Measurements from ENCODE around the gene OSBPL7. TPM values are rescaled to one million over a fixed set of nuclear protein-coding genes. Genes with fewer than 3 reads are reported as not detected.

Gene OSBPL7
- total RNA-seq, 4 donors from 2014 or later, result 2.2 to 4.1 (median 3.8) TPM

DNA sequence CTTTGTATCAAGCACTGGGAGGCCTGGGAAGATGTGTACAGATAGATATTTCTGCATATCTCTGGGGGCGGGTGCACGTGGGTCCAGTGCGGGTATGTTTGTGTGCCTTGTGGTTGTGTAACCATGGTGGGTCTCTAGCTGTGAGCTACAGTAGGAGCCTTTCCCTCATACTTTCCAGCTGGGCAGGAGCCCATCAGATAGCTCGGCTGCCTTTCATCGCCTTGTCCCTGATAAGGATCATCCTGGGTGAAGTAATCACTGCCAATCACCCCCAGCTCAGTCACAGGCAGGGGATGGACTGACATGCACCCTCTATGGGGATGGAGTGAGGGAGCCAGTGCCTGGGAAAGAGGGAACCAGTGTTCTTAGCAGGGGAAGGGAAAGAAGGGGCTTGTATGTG is 22.6 kb upstream of the OSBPL7 start:
- WGBS, 2 donors (ENCODE audit: low coverage in 1 of 2), result 71% methylated on average over 2 of the region's 5 CpGs; no CpG with 5 or more reads in 1 of the 2 donors
- Histone ChIP-seq H3K27me3 (peaks cover 47% of the 10 kb centered on the region), H3K27ac (no peak overlapping the region), H3K36me3 (no peaks in the 10 kb centered on the region), H3K9me3 (no peaks in the 10 kb centered on the region), H3K4me3 (no peak overlapping the region), H3K4me1 (peaks cover 0 to 51% (median 8%) of the 10 kb centered on the region in 3 donors)
- no peak for ATAC-seq
- TF ChIP-seq POLR2AphosphoS5 (IDR thresholded peaks at IDR 0.05), result no peak
- TF ChIP-seq, protein P1, sequence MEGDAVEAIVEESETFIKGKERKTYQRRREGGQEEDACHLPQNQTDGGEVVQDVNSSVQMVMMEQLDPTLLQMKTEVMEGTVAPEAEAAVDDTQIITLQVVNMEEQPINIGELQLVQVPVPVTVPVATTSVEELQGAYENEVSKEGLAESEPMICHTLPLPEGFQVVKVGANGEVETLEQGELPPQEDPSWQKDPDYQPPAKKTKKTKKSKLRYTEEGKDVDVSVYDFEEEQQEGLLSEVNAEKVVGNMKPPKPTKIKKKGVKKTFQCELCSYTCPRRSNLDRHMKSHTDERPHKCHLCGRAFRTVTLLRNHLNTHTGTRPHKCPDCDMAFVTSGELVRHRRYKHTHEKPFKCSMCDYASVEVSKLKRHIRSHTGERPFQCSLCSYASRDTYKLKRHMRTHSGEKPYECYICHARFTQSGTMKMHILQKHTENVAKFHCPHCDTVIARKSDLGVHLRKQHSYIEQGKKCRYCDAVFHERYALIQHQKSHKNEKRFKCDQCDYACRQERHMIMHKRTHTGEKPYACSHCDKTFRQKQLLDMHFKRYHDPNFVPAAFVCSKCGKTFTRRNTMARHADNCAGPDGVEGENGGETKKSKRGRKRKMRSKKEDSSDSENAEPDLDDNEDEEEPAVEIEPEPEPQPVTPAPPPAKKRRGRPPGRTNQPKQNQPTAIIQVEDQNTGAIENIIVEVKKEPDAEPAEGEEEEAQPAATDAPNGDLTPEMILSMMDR (IDR thresholded peaks at IDR 0.05), result no peak
- no peak for TF ChIP-seq POLR2A (IDR thresholded peaks at IDR 0.05)
- no peak for TF ChIP-seq EP300 (IDR thresholded peaks at IDR 0.05)

DNA sequence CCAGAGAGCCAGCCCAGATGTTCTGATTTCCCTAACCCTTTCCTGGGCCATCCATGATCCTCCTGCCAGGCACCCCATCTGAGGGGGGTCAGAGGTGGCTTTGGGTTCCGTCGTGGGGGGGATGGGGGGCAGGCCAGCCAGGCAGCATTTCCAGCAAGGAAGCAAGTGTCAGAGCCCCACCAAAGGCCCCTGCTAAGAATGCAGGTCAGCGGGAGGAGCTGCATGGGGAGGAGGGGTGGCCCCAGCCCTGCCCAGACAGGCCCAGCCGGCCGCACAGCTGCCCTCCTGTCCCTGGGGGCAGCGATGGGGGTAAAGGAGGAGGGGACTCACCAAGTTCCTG is 21.8 kb upstream of the OSBPL7 start:
- WGBS, 2 donors (ENCODE audit: low coverage in 1 of 2), result 20% methylated on average over 1 of the region's 6 CpGs; no CpG with 5 or more reads in 1 of the 2 donors
- TF ChIP-seq POLR2A (IDR thresholded peaks at IDR 0.05) (no peak), EP300 (IDR thresholded peaks at IDR 0.05) (no peak), POLR2AphosphoS5 (IDR thresholded peaks at IDR 0.05) (no peak)
- TF ChIP-seq, protein P1 (IDR thresholded peaks at IDR 0.05), result no peak
- Histone ChIP-seq H3K27ac (no peak overlapping the region), H3K27me3 (peaks cover 38% of the 10 kb centered on the region), H3K4me1 (peaks cover 0 to 57% (median 8%) of the 10 kb centered on the region in 3 donors), H3K9me3 (no peaks in the 10 kb centered on the region), H3K4me3 (no peak overlapping the region), H3K36me3 (peaks cover 0 to 7% of the 10 kb centered on the region in 2 donors)
- ATAC-seq, result no peak

DNA sequence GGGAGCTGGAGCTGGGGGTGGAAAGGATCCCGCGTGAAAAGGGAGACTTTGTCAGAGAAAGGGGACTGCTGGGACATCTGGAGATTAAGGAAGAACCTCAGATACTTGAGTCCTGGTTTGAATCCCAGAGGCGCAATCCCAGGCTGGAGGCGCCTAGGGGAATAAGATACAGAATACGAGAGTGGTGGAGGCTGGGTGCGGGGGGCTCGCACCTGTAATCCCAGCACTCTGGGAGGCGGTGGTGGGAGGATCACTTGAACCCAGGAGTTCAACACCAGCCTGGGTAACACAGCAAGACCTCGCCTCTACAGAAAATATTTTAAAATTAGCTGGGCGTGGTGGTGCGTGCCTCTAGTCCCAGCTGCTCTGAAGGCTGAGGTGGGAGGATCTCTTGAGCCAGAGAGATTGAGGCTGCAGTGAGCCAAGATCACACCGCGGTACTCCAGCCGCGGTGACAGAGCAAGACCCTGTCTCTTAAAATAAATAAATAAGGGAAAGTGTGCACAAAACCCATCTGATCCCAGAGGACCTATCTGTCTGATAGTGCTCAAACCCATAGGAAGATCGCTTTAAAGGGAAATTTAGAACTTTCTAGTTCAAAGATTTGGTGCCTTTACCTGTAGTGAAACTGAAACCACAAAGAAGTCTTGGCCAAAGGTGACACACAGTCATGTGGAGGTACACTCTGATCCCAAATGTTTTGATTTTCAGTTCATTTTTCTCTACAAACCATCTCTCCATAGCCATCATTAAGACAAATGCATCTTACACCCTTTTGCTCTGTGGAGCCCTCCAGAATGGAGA is 20.1 kb upstream of the OSBPL7 start:
- no peaks in the 10 kb centered on the region for H3K9me3 ChIP-seq
- TF ChIP-seq POLR2AphosphoS5 (IDR thresholded peaks at IDR 0.05) (no peak), POLR2A (IDR thresholded peaks at IDR 0.05) (no peak), EP300 (IDR thresholded peaks at IDR 0.05) (no peak)
- TF ChIP-seq, protein P1 (IDR thresholded peaks at IDR 0.05), result no peak
- H3K27ac ChIP-seq, result peak overlapping the region in 3 of 4 donors; percentile 71 to 79 (median 77)
- WGBS, 2 donors (ENCODE audit: low coverage in 1 of 2), result 67 to 76% methylated on average over 8 of the region's 16 CpGs
- H3K36me3 ChIP-seq, result peaks cover 0 to 24% of the 10 kb centered on the region in 2 donors
- peak overlapping the region in 1 of 2 donors; percentile 87 for H3K4me3 ChIP-seq
- ATAC-seq, result no peak
- peaks cover 21% of the 10 kb centered on the region for H3K27me3 ChIP-seq
- peaks cover 0 to 54% (median 14%) of the 10 kb centered on the region in 3 donors for H3K4me1 ChIP-seq

DNA sequence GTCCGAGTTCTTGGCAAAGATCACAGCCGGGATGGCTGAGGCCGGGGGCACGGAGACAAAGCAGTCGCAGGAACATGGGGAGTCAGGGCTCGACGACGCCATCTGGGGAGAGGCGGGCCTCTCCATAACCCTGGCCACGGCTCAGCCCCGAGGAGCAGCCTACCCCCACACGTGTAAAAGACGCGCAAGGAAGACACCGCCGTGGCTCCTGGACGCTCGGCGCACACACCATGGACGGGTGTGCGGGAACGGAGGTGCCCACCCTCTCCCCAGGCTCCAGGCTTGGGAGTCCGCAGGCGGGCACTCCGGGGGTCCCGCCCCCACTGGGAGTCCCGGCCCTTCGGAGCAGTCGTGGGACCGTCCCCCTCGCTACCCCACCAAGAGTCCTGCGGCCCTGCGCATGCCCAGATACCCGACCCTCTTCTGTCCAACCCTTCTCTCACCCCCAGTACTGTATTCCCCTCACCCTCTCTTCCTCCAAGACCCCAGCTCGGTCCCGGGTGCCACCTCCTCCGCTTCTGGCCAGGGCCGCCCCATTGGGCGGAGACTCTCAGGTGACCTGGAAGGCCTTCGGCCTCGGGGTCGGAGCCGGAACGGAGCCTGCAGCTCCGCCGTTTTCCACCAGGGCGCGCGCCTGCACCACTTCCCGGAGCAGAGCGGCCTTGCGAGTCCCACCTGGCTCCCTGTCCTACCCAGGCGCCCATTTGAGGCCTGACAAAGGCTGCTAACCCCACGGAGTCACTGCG is 19.3 kb upstream of the OSBPL7 start, which contains the start of gene SCRN2:
SCRN2 (minus strand) TSS at position 532 of the 746 bp plus-strand sequence; CDS start at position 102, 430 bp downstream.
- H3K27me3 ChIP-seq, result peaks cover 13% of the 10 kb centered on the region
- ATAC-seq, result peak; percentile 92
- H3K4me3 ChIP-seq, result peak within 1 kb of the TSS; percentile 57 to 87
- WGBS, 2 donors (ENCODE audit: low coverage in 1 of 2), result 0% methylated on average over 5 to 8 of the region's 55 CpGs
- H3K27ac ChIP-seq, result peak within 1 kb of the TSS in 3 of 4 donors; percentile 71 to 79 (median 77)
- H3K9me3 ChIP-seq, result no peaks in the 10 kb centered on the region
- H3K4me1 ChIP-seq, result peaks cover 0 to 53% (median 14%) of the 10 kb centered on the region in 3 donors
- TF ChIP-seq EP300 (IDR thresholded peaks at IDR 0.05) (no peak), POLR2AphosphoS5 (IDR thresholded peaks at IDR 0.05) (no peak), POLR2A (IDR thresholded peaks at IDR 0.05) (peak in 1 of 2 donors; percentile 19)
- TF ChIP-seq, protein P1 (IDR thresholded peaks at IDR 0.05), result peak in 2 of 4 experiments; percentile 98 to 99
- H3K36me3 ChIP-seq, result peaks cover 0 to 32% of the 10 kb centered on the region in 2 donors

Measured in gastroesophageal sphincter (tissue), 4 donors.